ENCODE data around the gene BBIP1. TPM values are rescaled to one million over a fixed set of nuclear protein-coding genes. Genes with fewer than 3 reads are reported as not detected.
"Not testable (repeated sequence)": the region's sequence is repeated elsewhere in the genome, so short reads cannot be mapped to it uniquely, and the experiment has no call there.

BBIP1 gene
- total RNA-seq, 1 experiment from 2014 or later = 32.9 TPM

GRCh38 chr10:110867807-110868465 lies 51.0 kb downstream of the BBIP1 start:
- intact Hi-C loops (cut with micrococcal nuclease; ENCODE audit: unreplicated experiment) = no loop called here
- no peaks in the 10 kb centered on the region for H3K36me3 ChIP-seq (ENCODE audit: insufficient read depth, low read length, poor library complexity, severe bottlenecking)
- POLR2A ChIA-PET (ENCODE audit: low non-redundant PET) = interaction anchor here (0.6 kb wide), 1 partner anchor 14 kb away, joined by 3 read pairs; no protein-coding TSS in a partner anchor
- no TSS peak for BruUV-seq (replicated peaks)
- DNase-seq (ENCODE audit: low spot score) = no peak
- H3K4me1 ChIP-seq (ENCODE audit: insufficient read depth, low read length, poor library complexity, severe bottlenecking) = peaks cover 16% of the 10 kb centered on the region
- no peaks in the 10 kb centered on the region for H3K27me3 ChIP-seq (replicated peaks; ENCODE audit: insufficient read depth, low read depth, low read length, poor library complexity)
- CTCF ChIA-PET = no interaction called here
- no peak overlapping the region for H3K27ac ChIP-seq (ENCODE audit: low read depth, low read length, poor library complexity, severe bottlenecking)
- H3K9me3 ChIP-seq (ENCODE audit: low read depth, low read length, poor library complexity, severe bottlenecking) = no peaks in the 10 kb centered on the region
- no peak overlapping the region for H3K4me3 ChIP-seq (ENCODE audit: low read depth, low read length, poor library complexity, severe bottlenecking)
- TF ChIP-seq CTCF (conservative IDR thresholded peaks at IDR 0.05; ENCODE audit: low read depth, low read length) (no peak), EZH2 (IDR thresholded peaks at IDR 0.05; ENCODE audit: borderline replicate concordance, low read depth, low read length, poor library complexity, severe bottlenecking) (no peak)

GRCh38 chr10:110867011-110867806 lies 51.8 kb downstream of the BBIP1 start:
- H3K27ac ChIP-seq (ENCODE audit: low read depth, low read length, poor library complexity, severe bottlenecking); H3K36me3 ChIP-seq (ENCODE audit: insufficient read depth, low read length, poor library complexity, severe bottlenecking); DNase-seq (ENCODE audit: low spot score); BruUV-seq (replicated peaks); H3K9me3 ChIP-seq (ENCODE audit: low read depth, low read length, poor library complexity, severe bottlenecking); POLR2A ChIA-PET (ENCODE audit: low non-redundant PET); intact Hi-C loops (cut with micrococcal nuclease; ENCODE audit: unreplicated experiment); H3K4me3 ChIP-seq (ENCODE audit: low read depth, low read length, poor library complexity, severe bottlenecking); CTCF ChIA-PET; H3K27me3 ChIP-seq (replicated peaks; ENCODE audit: insufficient read depth, low read depth, low read length, poor library complexity): not testable (repeated sequence)
- peaks cover 16% of the 10 kb centered on the region for H3K4me1 ChIP-seq (ENCODE audit: insufficient read depth, low read length, poor library complexity, severe bottlenecking)

GRCh38 chr10:110865809-110866482 lies 53.0 kb downstream of the BBIP1 start:
- Histone ChIP-seq H3K36me3 (ENCODE audit: insufficient read depth, low read length, poor library complexity, severe bottlenecking) (no peaks in the 10 kb centered on the region), H3K4me3 (ENCODE audit: low read depth, low read length, poor library complexity, severe bottlenecking) (no peak overlapping the region), H3K27ac (ENCODE audit: low read depth, low read length, poor library complexity, severe bottlenecking) (no peak overlapping the region), H3K9me3 (ENCODE audit: low read depth, low read length, poor library complexity, severe bottlenecking) (no peaks in the 10 kb centered on the region), H3K27me3 (replicated peaks; ENCODE audit: insufficient read depth, low read depth, low read length, poor library complexity) (no peaks in the 10 kb centered on the region), H3K4me1 (ENCODE audit: insufficient read depth, low read length, poor library complexity, severe bottlenecking) (peaks cover 16% of the 10 kb centered on the region)
- no peak for TF ChIP-seq CTCF (conservative IDR thresholded peaks at IDR 0.05; ENCODE audit: low read depth, low read length)
- ChIA-PET CTCF (no interaction called here), POLR2A (ENCODE audit: low non-redundant PET) (no interaction called here)
- intact Hi-C loops (cut with micrococcal nuclease; ENCODE audit: unreplicated experiment) = no loop called here
- no TSS peak for BruUV-seq (replicated peaks)
- DNase-seq (ENCODE audit: low spot score) = no peak

Measured in A673 (cell line).